Pulmonary artery endothelial cell (primary cell): ENCODE measurements around the gene PDHA1. TPM values are rescaled to one million over a fixed set of nuclear protein-coding genes. Genes with fewer than 3 reads are reported as not detected.

Experiments
- DNase-seq: peaks from one replicate; pipeline ENCODE4 v3.0.0-alpha.2; 2011; ENCODE audit warnings: low read depth, low spot score
- total RNA-seq: library from RNA; depleted of rRNA; stranded (reverse); fragments of >200 nt; gene quantifications from 2 replicates; pipeline ENCODE4 v1.2.3, GENCODE V29; 2014

The PDHA1 gene
- total RNA-seq, 1 donor from 2014 or later: 145 TPM

- DNase-seq: no peak
Measured at GRCh38 chrX:19375546-19375945, 31.8 kb downstream of the PDHA1 start.

- DNase-seq: no peak
Measured at GRCh38 chrX:19377799-19378198, 34.1 kb downstream of the PDHA1 start.

- no peak for DNase-seq
Measured at GRCh38 chrX:19381326-19381725, 37.6 kb downstream of the PDHA1 start.

GRCh38 chrX:19382555-19383145 is 38.9 kb downstream of the PDHA1 start:
- no peak for DNase-seq

GRCh38 chrX:19386679-19387078 is 43.0 kb downstream of the PDHA1 start:
- no peak for DNase-seq

GRCh38 chrX:19388064-19388679 is 44.4 kb downstream of the PDHA1 start:
- DNase-seq: no peak

GRCh38 chrX:19388741-19389140 is 45.0 kb downstream of the PDHA1 start:
- DNase-seq: no peak

- no peak for DNase-seq
Measured at GRCh38 chrX:19389227-19389845, 45.6 kb downstream of the PDHA1 start.

GRCh38 chrX:19392078-19392477 is 48.4 kb downstream of the PDHA1 start:
- no peak for DNase-seq

GRCh38 chrX:19392703-19393102 is 49.0 kb downstream of the PDHA1 start:
- no peak for DNase-seq

GRCh38 chrX:19403696-19404095 is 60.0 kb downstream of the PDHA1 start:
- DNase-seq: no peak

- DNase-seq: no peak
Measured at GRCh38 chrX:19410259-19410658, 66.5 kb downstream of the PDHA1 start.

Other genes starting within 250 kb of the PDHA1 start
- gene ADGRG2, start 221.5 kb upstream of the PDHA1 start, total RNA-seq: 0.04 TPM in 1 of 2 replicates, not detected in the other
- 0.13 and 0.14 TPM in 2 replicates for gene MAP3K15, start 171.6 kb downstream of the PDHA1 start, total RNA-seq